Measurements from ENCODE around the gene C1orf94. TPM values are rescaled to one million over a fixed set of nuclear protein-coding genes. Genes with fewer than 3 reads are reported as not detected.

The C1orf94 gene
- total and polyA plus RNA-seq, 10 donors, result not detected

DNA sequence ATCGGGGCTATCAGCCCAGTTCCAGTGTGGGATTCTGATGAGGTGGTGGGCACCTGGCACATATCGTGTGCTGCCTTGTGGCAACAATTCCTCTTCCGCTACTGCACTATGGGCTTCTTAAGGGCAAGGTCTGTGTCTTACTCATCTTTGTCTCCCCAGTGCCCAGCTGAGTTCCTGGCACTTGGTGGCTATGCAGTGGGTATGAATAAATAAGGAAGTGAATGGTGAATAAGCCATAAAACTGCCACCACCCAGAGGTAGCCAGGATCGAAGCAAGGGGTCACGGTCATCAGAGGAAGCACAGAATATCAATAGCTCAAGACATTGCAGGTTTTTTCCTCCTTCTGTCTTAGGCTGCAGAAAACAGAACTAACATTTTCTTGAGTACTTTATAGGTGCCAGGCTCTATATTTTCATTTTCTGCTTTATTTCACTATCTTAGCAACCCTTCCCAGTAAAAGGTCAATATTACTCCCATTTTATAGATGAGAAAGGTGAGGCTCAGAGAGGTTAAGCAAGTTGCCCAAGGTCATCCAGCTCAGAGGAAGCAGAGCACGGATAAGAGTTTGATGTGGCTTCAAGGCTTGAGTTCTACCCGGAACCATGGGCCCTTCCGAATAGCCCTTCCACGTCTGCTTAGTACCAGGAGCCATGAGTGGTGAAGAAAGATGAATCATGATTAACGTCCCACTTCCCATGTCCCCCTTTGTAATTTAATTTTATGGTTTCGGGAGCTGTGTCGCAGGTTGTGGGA, 10.2 kb downstream of the C1orf94 start:
- H3K27me3 ChIP-seq (replicated peaks in 1 of 7), result peaks cover 0 to 50% (median 0%) of the 10 kb centered on the region in 7 donors
- H3K4me3 ChIP-seq, result no peak overlapping the region
- H3K4me1 ChIP-seq, result no peaks in the 10 kb centered on the region
- H3K36me3 ChIP-seq, result no peaks in the 10 kb centered on the region
- 75 to 86% (median 77%) methylated on average over 12 of the region's 12 CpGs for WGBS, 5 donors
- no peak for DNase-seq
- no peak overlapping the region for H3K27ac ChIP-seq
- peaks cover 0 to 18% (median 4%) of the 10 kb centered on the region in 8 donors for H3K9me3 ChIP-seq
- TF ChIP-seq POLR2AphosphoS5 (IDR thresholded peaks at IDR 0.05) (no peak), POLR2A (IDR thresholded peaks at IDR 0.05) (no peak)
- TF ChIP-seq, protein P1, sequence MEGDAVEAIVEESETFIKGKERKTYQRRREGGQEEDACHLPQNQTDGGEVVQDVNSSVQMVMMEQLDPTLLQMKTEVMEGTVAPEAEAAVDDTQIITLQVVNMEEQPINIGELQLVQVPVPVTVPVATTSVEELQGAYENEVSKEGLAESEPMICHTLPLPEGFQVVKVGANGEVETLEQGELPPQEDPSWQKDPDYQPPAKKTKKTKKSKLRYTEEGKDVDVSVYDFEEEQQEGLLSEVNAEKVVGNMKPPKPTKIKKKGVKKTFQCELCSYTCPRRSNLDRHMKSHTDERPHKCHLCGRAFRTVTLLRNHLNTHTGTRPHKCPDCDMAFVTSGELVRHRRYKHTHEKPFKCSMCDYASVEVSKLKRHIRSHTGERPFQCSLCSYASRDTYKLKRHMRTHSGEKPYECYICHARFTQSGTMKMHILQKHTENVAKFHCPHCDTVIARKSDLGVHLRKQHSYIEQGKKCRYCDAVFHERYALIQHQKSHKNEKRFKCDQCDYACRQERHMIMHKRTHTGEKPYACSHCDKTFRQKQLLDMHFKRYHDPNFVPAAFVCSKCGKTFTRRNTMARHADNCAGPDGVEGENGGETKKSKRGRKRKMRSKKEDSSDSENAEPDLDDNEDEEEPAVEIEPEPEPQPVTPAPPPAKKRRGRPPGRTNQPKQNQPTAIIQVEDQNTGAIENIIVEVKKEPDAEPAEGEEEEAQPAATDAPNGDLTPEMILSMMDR (IDR thresholded peaks at IDR 0.05 in 8 of 11, conservative IDR thresholded peaks at IDR 0.05 in 3 of 11), result no peak
- intact Hi-C loops (cut with DNase I; ENCODE audit: low total_unique reads), result no loop called here

DNA sequence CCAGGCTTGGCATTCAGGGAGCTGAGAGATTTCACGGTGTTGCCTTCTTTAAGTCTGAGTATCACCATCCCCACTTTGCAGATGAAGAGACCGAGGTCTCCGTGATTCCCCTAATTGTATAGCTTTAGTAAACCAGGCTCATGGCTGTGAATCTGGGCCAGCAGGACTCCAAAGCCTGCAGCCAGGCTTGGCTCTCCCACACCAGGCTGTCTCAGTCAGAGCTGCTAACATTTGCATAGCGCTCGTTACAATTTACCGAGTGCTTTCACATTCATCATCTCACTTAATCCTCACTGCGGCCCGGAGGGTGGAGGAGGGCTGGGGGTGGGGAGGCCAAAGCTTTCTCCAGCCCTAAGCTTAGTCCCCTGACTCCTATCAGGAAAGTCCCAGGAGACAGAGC, 11.7 kb downstream of the C1orf94 start:
- Histone ChIP-seq H3K27me3 (replicated peaks in 1 of 7) (peaks cover 0 to 50% (median 0%) of the 10 kb centered on the region in 7 donors), H3K9me3 (peaks cover 0 to 18% (median 4%) of the 10 kb centered on the region in 8 donors), H3K27ac (no peak overlapping the region), H3K4me3 (no peak overlapping the region), H3K36me3 (no peaks in the 10 kb centered on the region), H3K4me1 (no peaks in the 10 kb centered on the region)
- TF ChIP-seq, protein P1 (IDR thresholded peaks at IDR 0.05 in 8 of 11, conservative IDR thresholded peaks at IDR 0.05 in 3 of 11), result no peak
- DNase-seq, result no peak
- intact Hi-C loops (cut with DNase I; ENCODE audit: low total_unique reads), result no loop called here
- 13 to 27% (median 17%) methylated on average over 4 to 8 of the region's 8 CpGs for WGBS, 5 donors

- Histone ChIP-seq H3K9me3 (peaks cover 0 to 18% (median 4%) of the 10 kb centered on the region in 8 donors), H3K27me3 (replicated peaks in 1 of 7) (peaks cover 0 to 50% (median 0%) of the 10 kb centered on the region in 7 donors), H3K4me3 (no peak overlapping the region), H3K27ac (no peak overlapping the region), H3K36me3 (no peaks in the 10 kb centered on the region), H3K4me1 (no peaks in the 10 kb centered on the region)
- 51 to 74% (median 70%) methylated on average over 4 of the region's 4 CpGs for WGBS, 5 donors
- TF ChIP-seq POLR2A (IDR thresholded peaks at IDR 0.05), result no peak
- TF ChIP-seq, protein P1 (IDR thresholded peaks at IDR 0.05 in 8 of 11, conservative IDR thresholded peaks at IDR 0.05 in 3 of 11), result no peak
- TF ChIP-seq POLR2AphosphoS5 (IDR thresholded peaks at IDR 0.05), result no peak
- intact Hi-C loops (cut with DNase I; ENCODE audit: low total_unique reads), result no loop called here
- no peak for DNase-seq
Measured at GRCh38 chr1:34188985-34189384, 12.3 kb downstream of the C1orf94 start.

DNA sequence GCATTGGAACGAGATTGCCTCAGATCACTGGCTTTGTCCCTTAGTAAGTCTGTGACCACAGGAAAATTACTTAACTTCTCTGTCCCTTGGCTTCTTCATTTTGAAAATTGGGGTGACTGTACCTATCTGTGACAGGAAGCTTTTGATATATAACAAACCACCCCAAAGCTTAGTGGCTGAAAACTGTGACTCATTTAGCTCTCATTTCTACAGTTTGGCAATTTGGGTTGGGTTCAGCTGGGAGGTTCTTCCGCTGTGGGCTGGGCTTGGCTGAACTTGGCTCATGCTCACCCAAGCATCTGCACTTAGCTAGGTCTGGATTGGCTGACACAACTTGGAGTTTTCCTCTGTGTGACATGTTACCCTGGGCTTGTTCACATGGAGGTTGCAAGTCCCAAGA, 14.0 kb downstream of the C1orf94 start:
- Histone ChIP-seq H3K27ac (no peak overlapping the region), H3K9me3 (peaks cover 0 to 18% (median 4%) of the 10 kb centered on the region in 8 donors), H3K4me3 (no peak overlapping the region), H3K4me1 (no peaks in the 10 kb centered on the region), H3K36me3 (no peaks in the 10 kb centered on the region), H3K27me3 (replicated peaks in 1 of 7) (peaks cover 0 to 43% (median 0%) of the 10 kb centered on the region in 7 donors)
- no peak for DNase-seq
- 56 to 87% (median 60%) methylated on average over 2 of the region's 2 CpGs for WGBS, 5 donors
- TF ChIP-seq POLR2A (IDR thresholded peaks at IDR 0.05), result no peak
- TF ChIP-seq, protein P1 (IDR thresholded peaks at IDR 0.05 in 8 of 11, conservative IDR thresholded peaks at IDR 0.05 in 3 of 11), result no peak
- no peak for TF ChIP-seq POLR2AphosphoS5 (IDR thresholded peaks at IDR 0.05)
- intact Hi-C loops (cut with DNase I; ENCODE audit: low total_unique reads), result no loop called here

Measured in spleen (tissue), 11 donors.